Measurements from ENCODE around the gene OR4M1.
"Not testable (repeated sequence)": the region's sequence is repeated elsewhere in the genome, so short reads cannot be mapped to it uniquely, and the experiment has no call there.

OR4M1 gene

DNA sequence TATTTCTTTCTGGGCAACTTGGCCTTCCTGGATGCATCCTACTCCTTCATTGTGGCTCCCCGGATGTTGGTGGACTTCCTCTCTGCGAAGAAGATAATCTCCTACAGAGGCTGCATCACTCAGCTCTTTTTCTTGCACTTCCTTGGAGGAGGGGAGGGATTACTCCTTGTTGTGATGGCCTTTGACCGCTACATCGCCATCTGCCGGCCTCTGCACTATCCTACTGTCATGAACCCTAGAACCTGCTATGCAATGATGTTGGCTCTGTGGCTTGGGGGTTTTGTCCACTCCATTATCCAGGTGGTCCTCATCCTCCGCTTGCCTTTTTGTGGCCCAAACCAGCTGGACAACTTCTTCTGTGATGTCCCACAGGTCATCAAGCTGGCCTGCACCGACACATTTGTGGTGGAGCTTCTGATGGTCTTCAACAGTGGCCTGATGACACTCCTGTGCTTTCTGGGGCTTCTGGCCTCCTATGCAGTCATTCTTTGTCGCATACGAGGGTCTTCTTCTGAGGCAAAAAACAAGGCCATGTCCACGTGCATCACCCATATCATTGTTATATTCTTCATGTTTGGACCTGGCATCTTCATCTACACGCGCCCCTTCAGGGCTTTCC is 54.4 kb downstream of the OR4M1 start:
- not testable (repeated sequence) for H3K36me3 ChIP-seq (ENCODE audit: insufficient read depth, low read depth, low read length); H3K9ac ChIP-seq (ENCODE audit: low read depth, low read length); H3K27me3 ChIP-seq (ENCODE audit: insufficient read depth, low read length); H3K27ac ChIP-seq (ENCODE audit: low read length); H3K4me1 ChIP-seq (ENCODE audit: insufficient read depth, low read length); H3K4me3 ChIP-seq (ENCODE audit: low read length)
- H3K9me3 ChIP-seq (ENCODE audit: insufficient read depth, low read depth, low read length) = peaks cover 84% of the 10 kb centered on the region

DNA sequence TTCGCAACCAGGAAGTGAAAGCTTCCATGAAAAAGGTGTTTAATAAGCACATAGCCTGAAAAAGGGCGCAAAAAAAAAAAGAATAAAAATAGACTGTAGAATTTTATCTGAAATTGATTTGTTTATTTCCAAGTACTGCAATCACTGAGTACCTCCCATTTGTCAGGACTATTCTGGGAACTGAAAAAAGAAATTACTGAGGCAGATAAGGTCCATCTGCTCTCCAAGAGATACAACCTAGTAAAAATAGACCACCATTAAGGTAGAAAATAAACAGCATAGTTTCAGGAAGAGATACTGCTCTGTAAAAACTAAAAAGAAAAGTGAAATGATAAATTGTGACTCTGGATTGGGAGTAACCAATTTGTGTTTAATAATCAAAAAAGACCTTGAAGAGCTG is 55.0 kb downstream of the OR4M1 start:
- no peak overlapping the region for H3K4me3 ChIP-seq (ENCODE audit: low read length)
- H3K27ac ChIP-seq (ENCODE audit: low read length) = no peak overlapping the region
- H3K9ac ChIP-seq (ENCODE audit: low read depth, low read length) = no peak overlapping the region
- no peaks in the 10 kb centered on the region for H3K36me3 ChIP-seq (ENCODE audit: insufficient read depth, low read depth, low read length)
- H3K9me3 ChIP-seq (ENCODE audit: insufficient read depth, low read depth, low read length) = peaks cover 84% of the 10 kb centered on the region
- H3K27me3 ChIP-seq (ENCODE audit: insufficient read depth, low read length) = no peaks in the 10 kb centered on the region
- no peaks in the 10 kb centered on the region for H3K4me1 ChIP-seq (ENCODE audit: insufficient read depth, low read length)

Measured in iPS-20b (cell line).